Panc1 (cell line): ENCODE measurements around the gene CD34. TPM values are rescaled to one million over a fixed set of nuclear protein-coding genes. Genes with fewer than 3 reads are reported as not detected.

Experiments used
- ATAC-seq: fragments of 200-7000 bp; cut with Tn5 transposase; 2 replicates; pipeline ENCODE4 v1.9.1; 2020; ENCODE audit warnings: mild to moderate bottlenecking, moderate library complexity
- BruUV-seq: library from RNA; stranded (reverse); fragments of 400-500 nt; replicated peaks from 2 replicates; lab custom pipeline; 2021; lab: Mats Ljungman, UMichigan
- CTCF ChIA-PET: fragments of 300-600 bp; sonication (Branson Sonifier 250); formaldehyde crosslinking; loops from one replicate; lab custom pipeline; 2022; ENCODE audit warnings: antibody characterized with exemption; lab: Charles Lee
- POLR2A ChIA-PET: fragments of 300-600 bp; sonication (Branson Sonifier 250); formaldehyde crosslinking; loops from one replicate; lab custom pipeline; 2022; ENCODE audit warnings: antibody characterized with exemption; lab: Charles Lee
- DNase-seq: peaks from one replicate; pipeline ENCODE4 v3.0.0-alpha.2; 2010; ENCODE audit warnings: low read depth, low spot score
- H3K27ac ChIP-seq: 2 replicates; pipeline ENCODE4 v1.5.1; 2011; ENCODE audit warnings: mild to moderate bottlenecking, low read length, inconsistent platforms
- H3K27me3 ChIP-seq: fragments of 200-500 bp; sonication (Bioruptor generic); 2 replicates; pipeline ENCODE4 v1.6.0; 2014; ENCODE audit warnings: low read length, inconsistent platforms; ENCODE audit not compliant: control insufficient read depth, insufficient read depth
- H3K36me3 ChIP-seq: fragments of 200-500 bp; sonication (Bioruptor generic); 2 replicates; pipeline ENCODE4 v1.5.1; 2014; ENCODE audit warnings: inconsistent platforms, mild to moderate bottlenecking, low read length, moderate library complexity; ENCODE audit not compliant: control insufficient read depth, insufficient read depth
- H3K4me1 ChIP-seq: 2 replicates; pipeline ENCODE4 v1.5.1; 2011; ENCODE audit warnings: inconsistent platforms, mild to moderate bottlenecking, low read length, moderate library complexity; ENCODE audit not compliant: control insufficient read depth, insufficient read depth
- H3K4me3 ChIP-seq, 2 experiments: 2 replicates each; pipeline ENCODE4 v1.5.1; 2011 to 2012; ENCODE audit warnings: low read depth in 2 of 2, low read length in 2 of 2, mild to moderate bottlenecking in 2 of 2, inconsistent platforms in 1 of 2, moderate library complexity in 1 of 2
- H3K9me3 ChIP-seq: fragments of 200-500 bp; sonication (Bioruptor generic); 2 replicates; pipeline ENCODE4 v1.5.1; 2014; ENCODE audit warnings: low read depth, mild to moderate bottlenecking, inconsistent platforms, low read length, moderate library complexity; ENCODE audit not compliant: control insufficient read depth, insufficient read depth
- CTCF ChIP-seq: fragments of 450-650 bp; IDR thresholded peaks from 2 replicates; pipeline ENCODE4 v1.5.1; 2017; ENCODE audit warnings: mild to moderate bottlenecking
- POLR2AphosphoS5 ChIP-seq: IDR thresholded peaks from 2 replicates; pipeline ENCODE4 v1.6.1; 2012; ENCODE audit warnings: mild to moderate bottlenecking, low read depth, low read length, moderate library complexity
- SIN3A ChIP-seq: IDR thresholded peaks from 2 replicates; pipeline ENCODE4 v1.6.1; 2012; ENCODE audit warnings: low read depth, mild to moderate bottlenecking, low read length, moderate library complexity, borderline replicate concordance; ENCODE audit not compliant: insufficient read depth
- TCF7L2 ChIP-seq: IDR thresholded peaks from 2 replicates; pipeline ENCODE4 v1.6.1; 2011; ENCODE audit warnings: mild to moderate bottlenecking, low read depth, low read length, inconsistent platforms
- in situ Hi-C: cut with HindIII; loops from 2 replicates; pipeline ENCODE4 v1.10.0; 2016; ENCODE audit warnings: low sequenced_read_pairs, low pct_unique_long_range_greater_than_20kb
- intact Hi-C: fragments of 100-400 bp; cut with micrococcal nuclease; formaldehyde crosslinking; loops from one replicate; pipeline ENCODE4 v1.10.0; 2022; ENCODE audit not compliant: unreplicated experiment
- total RNA-seq: library from RNA; stranded (reverse); gene quantifications from one replicate; pipeline ENCODE4 v1.2.1, GENCODE V29; 2021; ENCODE audit not compliant: unreplicated experiment
- TF ChIP-seq, protein P1 (sequence below), 2 experiments: IDR thresholded peaks; 2 replicates each; pipeline ENCODE4 v1.6.1; 2011 to 2012; ENCODE audit warnings: low read depth in 2 of 2, control low read depth in 1 of 2, low read length in 1 of 2, mild to moderate bottlenecking in 1 of 2, moderate library complexity in 1 of 2; ENCODE audit not compliant: insufficient read depth in 1 of 2

CD34 gene
- total RNA-seq, 1 experiment from 2014 or later: 0.15 TPM

GRCh38 chr1:207841901-207842300 is 69.0 kb downstream of the CD34 start:
- no TSS peak for BruUV-seq
- Histone ChIP-seq H3K27ac (no peak overlapping the region), H3K4me1 (no peaks in the 10 kb centered on the region), H3K36me3 (no peaks in the 10 kb centered on the region), H3K9me3 (no peaks in the 10 kb centered on the region), H3K27me3 (no peaks in the 10 kb centered on the region), H3K4me3 (no peak overlapping the region)
- no peak for DNase-seq
- POLR2A ChIA-PET: interaction anchor here (0.6 kb wide), 1 partner anchor 16 kb away, joined by 4 read pairs; no protein-coding TSS in a partner anchor
- in situ Hi-C loops: no loop called here
- ATAC-seq: no peak
- TF ChIP-seq CTCF: no peak
- TF ChIP-seq, protein P1, sequence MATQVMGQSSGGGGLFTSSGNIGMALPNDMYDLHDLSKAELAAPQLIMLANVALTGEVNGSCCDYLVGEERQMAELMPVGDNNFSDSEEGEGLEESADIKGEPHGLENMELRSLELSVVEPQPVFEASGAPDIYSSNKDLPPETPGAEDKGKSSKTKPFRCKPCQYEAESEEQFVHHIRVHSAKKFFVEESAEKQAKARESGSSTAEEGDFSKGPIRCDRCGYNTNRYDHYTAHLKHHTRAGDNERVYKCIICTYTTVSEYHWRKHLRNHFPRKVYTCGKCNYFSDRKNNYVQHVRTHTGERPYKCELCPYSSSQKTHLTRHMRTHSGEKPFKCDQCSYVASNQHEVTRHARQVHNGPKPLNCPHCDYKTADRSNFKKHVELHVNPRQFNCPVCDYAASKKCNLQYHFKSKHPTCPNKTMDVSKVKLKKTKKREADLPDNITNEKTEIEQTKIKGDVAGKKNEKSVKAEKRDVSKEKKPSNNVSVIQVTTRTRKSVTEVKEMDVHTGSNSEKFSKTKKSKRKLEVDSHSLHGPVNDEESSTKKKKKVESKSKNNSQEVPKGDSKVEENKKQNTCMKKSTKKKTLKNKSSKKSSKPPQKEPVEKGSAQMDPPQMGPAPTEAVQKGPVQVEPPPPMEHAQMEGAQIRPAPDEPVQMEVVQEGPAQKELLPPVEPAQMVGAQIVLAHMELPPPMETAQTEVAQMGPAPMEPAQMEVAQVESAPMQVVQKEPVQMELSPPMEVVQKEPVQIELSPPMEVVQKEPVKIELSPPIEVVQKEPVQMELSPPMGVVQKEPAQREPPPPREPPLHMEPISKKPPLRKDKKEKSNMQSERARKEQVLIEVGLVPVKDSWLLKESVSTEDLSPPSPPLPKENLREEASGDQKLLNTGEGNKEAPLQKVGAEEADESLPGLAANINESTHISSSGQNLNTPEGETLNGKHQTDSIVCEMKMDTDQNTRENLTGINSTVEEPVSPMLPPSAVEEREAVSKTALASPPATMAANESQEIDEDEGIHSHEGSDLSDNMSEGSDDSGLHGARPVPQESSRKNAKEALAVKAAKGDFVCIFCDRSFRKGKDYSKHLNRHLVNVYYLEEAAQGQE (IDR thresholded peaks at IDR 0.05; ENCODE audit: insufficient read depth in 1 of 2, low read depth in 2 of 2, low read length in 1 of 2): no peak
- intact Hi-C loops: no loop called here
- CTCF ChIA-PET: no interaction called here

- ATAC-seq (no peak), DNase-seq (no peak)
- BruUV-seq: no TSS peak
- Histone ChIP-seq H3K36me3 (no peaks in the 10 kb centered on the region), H3K4me1 (no peaks in the 10 kb centered on the region), H3K27me3 (no peaks in the 10 kb centered on the region), H3K9me3 (no peaks in the 10 kb centered on the region), H3K4me3 (no peak overlapping the region), H3K27ac (no peak overlapping the region)
- intact Hi-C loops: no loop called here
- TF ChIP-seq TCF7L2 (no peak), SIN3A (no peak), POLR2AphosphoS5 (no peak), CTCF (no peak)
- TF ChIP-seq, protein P1 (IDR thresholded peaks at IDR 0.05; ENCODE audit: insufficient read depth in 1 of 2, low read depth in 2 of 2, low read length in 1 of 2): no peak
- ChIA-PET CTCF (interaction anchor here (0.6 kb wide), 1 partner anchor 44 kb away, joined by 3 read pairs; no protein-coding TSS in a partner anchor), POLR2A (interaction anchor here (0.6 kb wide), 1 partner anchor 17 kb away, joined by 4 read pairs; no protein-coding TSS in a partner anchor)
- in situ Hi-C loops: no loop called here
These were observed 69.6 kb downstream of the CD34 start for GRCh38 chr1:207841293-207841692.
